ENCODE results near the gene C14orf180.

C14orf180 gene

GRCh38 chr14:104579507-104579906 lies at the start of gene C14orf180:
C14orf180 (plus strand) TSS chr14:104579764; CDS start chr14:104586431, 6,667 bp downstream.
- CTCF ChIA-PET: interaction anchor here (1.4 kb wide), 1 partner anchor 61 kb away, joined by 3 read pairs; no protein-coding TSS in a partner anchor

GRCh38 chr14:104530646-104531045 lies 48.9 kb upstream of the C14orf180 start:
- Histone ChIP-seq H3K4me3 (ENCODE audit: low read depth, low read length) (no peak overlapping the region), H3K27ac (ENCODE audit: extremely low read depth, low read depth, low read length) (no peak overlapping the region), H3K36me3 (ENCODE audit: control insufficient read depth in 2 of 2, insufficient read depth in 1 of 2, low read length in 2 of 2) (no peaks in the 10 kb centered on the region; a peak in 1 of 3 replicates), H3K4me1 (ENCODE audit: control insufficient read depth, insufficient read depth, low read length) (no peaks in the 10 kb centered on the region), H3K9me3 (ENCODE audit: control insufficient read depth, insufficient read depth, low read depth, low read length) (no peaks in the 10 kb centered on the region)
- no peak for TF ChIP-seq ZNF488 (tag by site-specific recombination; IDR thresholded peaks at IDR 0.05)
- no peak for TF ChIP-seq ZNF24 (tag by site-specific recombination; IDR thresholded peaks at IDR 0.05)
- TF ChIP-seq ZBTB6 (tag by site-specific recombination; IDR thresholded peaks at IDR 0.05): no peak
- no peak for TF ChIP-seq ZNF645 (tag by site-specific recombination; IDR thresholded peaks at IDR 0.05)
- TF ChIP-seq ZNF416 (tag by site-specific recombination; IDR thresholded peaks at IDR 0.05): no peak
- TF ChIP-seq ZNF560 (tag by site-specific recombination; IDR thresholded peaks at IDR 0.05; ENCODE audit: borderline replicate concordance): no peak
- no peak for TF ChIP-seq ZNF37A (tag by site-specific recombination; IDR thresholded peaks at IDR 0.05)
- TF ChIP-seq IKZF3 (tag by site-specific recombination; IDR thresholded peaks at IDR 0.05): no peak
- no peak for TF ChIP-seq ZNF23 (tag by site-specific recombination; IDR thresholded peaks at IDR 0.05; ENCODE audit: borderline replicate concordance)
- no peak for TF ChIP-seq ZNF548 (tag by site-specific recombination; IDR thresholded peaks at IDR 0.05)
- CTCF ChIA-PET: no interaction called here
- POLR2A ChIA-PET: no interaction called here

More at GRCh38 chr14:104579507-104579906, at the start of gene C14orf180:
- no peak within 1 kb of the TSS for H3K27ac ChIP-seq (ENCODE audit: extremely low read depth, low read depth, low read length)
- H3K36me3 ChIP-seq (ENCODE audit: control insufficient read depth in 2 of 2, insufficient read depth in 1 of 2, low read length in 2 of 2): no peaks in the 10 kb centered on the region
- TF ChIP-seq ATF2 (tag by site-specific recombination; IDR thresholded peaks at IDR 0.05; ENCODE audit: low read depth) (no peak), ZNF48 (tag by site-specific recombination; IDR thresholded peaks at IDR 0.05) (no peak), BCL11A (tag by site-specific recombination; IDR thresholded peaks at IDR 0.05; ENCODE audit: low read depth) (no peak), ZNF202 (tag by site-specific recombination; IDR thresholded peaks at IDR 0.05; ENCODE audit: borderline replicate concordance) (no peak), ZBTB48 (tag by site-specific recombination; IDR thresholded peaks at IDR 0.05) (no peak)
- no peak within 1 kb of the TSS for H3K4me3 ChIP-seq (ENCODE audit: low read depth, low read length)
- POLR2A ChIA-PET: no interaction called here
- H3K9me3 ChIP-seq (ENCODE audit: control insufficient read depth, insufficient read depth, low read depth, low read length): no peaks in the 10 kb centered on the region
- no peaks in the 10 kb centered on the region for H3K4me1 ChIP-seq (ENCODE audit: control insufficient read depth, insufficient read depth, low read length)

- H3K27ac ChIP-seq (ENCODE audit: extremely low read depth, low read depth, low read length): no peak overlapping the region
- CTCF ChIA-PET: no interaction called here
- no peaks in the 10 kb centered on the region for H3K4me1 ChIP-seq (ENCODE audit: control insufficient read depth, insufficient read depth, low read length)
- TF ChIP-seq ZNF521 (tag by site-specific recombination; IDR thresholded peaks at IDR 0.05) (no peak), ZNF629 (tag by site-specific recombination; IDR thresholded peaks at IDR 0.05) (no peak), ZBTB7A (tag by site-specific recombination; IDR thresholded peaks at IDR 0.05; ENCODE audit: low read depth) (no peak), ZNF488 (tag by site-specific recombination; IDR thresholded peaks at IDR 0.05) (no peak), ZFP69B (tag by site-specific recombination; IDR thresholded peaks at IDR 0.05) (no peak)
- H3K4me3 ChIP-seq (ENCODE audit: low read depth, low read length): no peak overlapping the region
- POLR2A ChIA-PET: no interaction called here
- no peaks in the 10 kb centered on the region for H3K9me3 ChIP-seq (ENCODE audit: control insufficient read depth, insufficient read depth, low read depth, low read length)
- no peaks in the 10 kb centered on the region; a peak in 1 of 3 replicates for H3K36me3 ChIP-seq (ENCODE audit: control insufficient read depth in 2 of 2, insufficient read depth in 1 of 2, low read length in 2 of 2)
These were observed 48.0 kb upstream of the C14orf180 start for GRCh38 chr14:104531421-104532190.
